SK-N-SH (cell line): ENCODE results near the gene HS2ST1. TPM values are rescaled to one million over a fixed set of nuclear protein-coding genes. Genes with fewer than 3 reads are reported as not detected.

Source experiments
- CTCF ChIA-PET: fragments of 300-600, 350-600 bp; formaldehyde crosslinking; extraction: SDS; loops from one replicate; lab custom pipeline; 2021; lab: Yijun Ruan, JAX
- POLR2A ChIA-PET: fragments of 350-600 bp; sonication (Branson Sonifier 250); formaldehyde crosslinking; extraction: SDS; loops from one replicate; lab custom pipeline; 2020; ENCODE audit warnings: antibody characterized with exemption, inconsistent platforms; lab: Yijun Ruan, JAX
- DNase-seq: peaks from one replicate; pipeline ENCODE4 v3.0.0; 2012
- H2AFZ ChIP-seq: fragments of 200-600 bp; sonication (generic); 2 replicates; pipeline ENCODE4 v1.8.1; 2016; ENCODE audit warnings: antibody characterized with exemption, mild to moderate bottlenecking, low read depth
- H3F3A ChIP-seq: fragments of 200-600 bp; sonication (generic); replicated peaks from 2 replicates; pipeline ENCODE3; 2016; ENCODE audit warnings: antibody characterized with exemption, mild to moderate bottlenecking; ENCODE audit not compliant: insufficient read depth
- H3K27ac ChIP-seq, 2 experiments: fragments of 200-500 bp in 1 of 2; fragments of 200-600 bp in 1 of 2; sonication (Bioruptor generic) in 1 of 2; sonication (generic), shearing (Covaris generic) in 1 of 2; 2 replicates each; pipeline versions ENCODE4 v1.5.1 to v1.6.1; 2014 to 2016; ENCODE audit warnings: low read depth in 2 of 2, inconsistent platforms in 1 of 2, low read length in 1 of 2, mild to moderate bottlenecking in 1 of 2, mixed read lengths in 1 of 2
- H3K27me3 ChIP-seq: fragments of 200-600 bp; sonication (generic), shearing (Covaris generic); 2 replicates; pipeline ENCODE4 v1.6.1; 2016; ENCODE audit warnings: mixed run types; ENCODE audit not compliant: insufficient read depth
- H3K36me3 ChIP-seq, 2 experiments: fragments of 200-500 bp in 1 of 2; fragments of 200-600 bp in 1 of 2; sonication (Bioruptor generic) in 1 of 2; sonication (generic) in 1 of 2; replicated peaks in 1 of 2; 2 replicates each; pipeline versions ENCODE3 to v1.5.1; 2014 to 2016; ENCODE audit warnings: low read length in 1 of 2, mild to moderate bottlenecking in 1 of 2; ENCODE audit not compliant: insufficient read depth in 2 of 2, control insufficient read depth in 1 of 2
- H3K4me1 ChIP-seq, 2 experiments: fragments of 200-500 bp in 1 of 2; fragments of 200-600 bp in 1 of 2; sonication (Bioruptor generic) in 1 of 2; sonication (generic), shearing (Covaris generic) in 1 of 2; 2 replicates each; pipeline versions ENCODE4 v1.5.1 to v1.6.1; 2014 to 2016; ENCODE audit warnings: low read depth in 1 of 2, low read length in 1 of 2, mixed run types in 1 of 2; ENCODE audit not compliant: insufficient read depth in 2 of 2, control insufficient read depth in 1 of 2
- H3K4me2 ChIP-seq: fragments of 200-600 bp; sonication (generic), shearing (Covaris generic); 2 replicates; pipeline ENCODE4 v1.6.1; 2017; ENCODE audit warnings: mixed run types
- H3K4me3 ChIP-seq, 2 experiments: fragments of 200-500 bp in 1 of 2; fragments of 200-600 bp in 1 of 2; sonication (Bioruptor generic) in 1 of 2; sonication (generic), shearing (Covaris generic) in 1 of 2; 2 replicates each; pipeline versions ENCODE4 v1.5.1 to v1.8.1; 2014 to 2016; ENCODE audit warnings: low read depth in 2 of 2, inconsistent platforms in 1 of 2, low read length in 1 of 2, mild to moderate bottlenecking in 1 of 2, mixed read lengths in 1 of 2, moderate library complexity in 1 of 2
- H3K79me2 ChIP-seq: fragments of 200-600 bp; sonication (generic); 2 replicates; pipeline ENCODE4 v1.8.1; 2017; ENCODE audit warnings: mild to moderate bottlenecking; ENCODE audit not compliant: insufficient read depth
- H3K9ac ChIP-seq: fragments of 200-600 bp; sonication (generic); 2 replicates; pipeline ENCODE4 v1.6.1; 2017; ENCODE audit warnings: mixed run types
- H3K9me2 ChIP-seq: fragments of 200-600 bp; sonication (generic); 2 replicates; pipeline ENCODE4 v1.6.1; 2017; ENCODE audit warnings: mixed run types
- H3K9me3 ChIP-seq: fragments of 200-600 bp; sonication (generic); 2 replicates; pipeline ENCODE4 v1.6.1; 2017; ENCODE audit warnings: mixed run types, mild to moderate bottlenecking, moderate library complexity
- H4K20me1 ChIP-seq: fragments of 200-600 bp; sonication (generic); 2 replicates; pipeline ENCODE4 v1.6.1; 2017; ENCODE audit warnings: mild to moderate bottlenecking, mixed run types; ENCODE audit not compliant: insufficient read depth
- CTCF ChIP-seq: fragments of 200-600 bp; sonication (generic); IDR thresholded peaks from 2 replicates; pipeline ENCODE4 v1.6.1; 2017; ENCODE audit warnings: antibody characterized with exemption, mild to moderate bottlenecking, moderate library complexity
- ELF1 ChIP-seq: IDR thresholded peaks from 2 replicates; pipeline ENCODE4 v1.4.0; 2012
- EZH2phosphoT487 ChIP-seq: fragments of 200-600 bp; sonication (generic); IDR thresholded peaks from 2 replicates; pipeline ENCODE4 v1.6.1; 2017; ENCODE audit warnings: low read depth, mixed run types, mild to moderate bottlenecking, antibody characterized with exemption, moderate library complexity, borderline replicate concordance
- FOXJ3 ChIP-seq: sonication (generic); formaldehyde crosslinking; IDR thresholded peaks from 2 replicates; pipeline ENCODE4 v1.5.1; 2020; ENCODE audit warnings: mild to moderate bottlenecking, missing genetic modification reagents
- FOXM1 ChIP-seq: IDR thresholded peaks from 2 replicates; pipeline ENCODE4 v1.4.0; 2012; ENCODE audit warnings: low read depth, mild to moderate bottlenecking
- GATA2 ChIP-seq: sonication (generic); formaldehyde crosslinking; IDR thresholded peaks from 2 replicates; pipeline ENCODE4 v1.5.0; 2020; ENCODE audit warnings: mild to moderate bottlenecking, missing genetic modification reagents
- JUND ChIP-seq: IDR thresholded peaks from 2 replicates; pipeline ENCODE4 v1.4.0; 2012
- MAX ChIP-seq: IDR thresholded peaks from 2 replicates; pipeline ENCODE4 v1.4.0; 2012; ENCODE audit warnings: low read depth
- MXI1 ChIP-seq: IDR thresholded peaks from 2 replicates; pipeline ENCODE4 v1.6.1; 2012; ENCODE audit warnings: mild to moderate bottlenecking, low read depth, low read length, improper control_type of control experiment
- NRF1 ChIP-seq: IDR thresholded peaks from 2 replicates; pipeline ENCODE4 v1.6.1; 2012; ENCODE audit warnings: low read depth, mild to moderate bottlenecking, low read length
- POLR2AphosphoS5 ChIP-seq: IDR thresholded peaks from 2 replicates; pipeline ENCODE4 v1.6.1; 2012; ENCODE audit warnings: low read depth, low read length
- RCOR1 ChIP-seq: fragments of 150-350 bp; IDR thresholded peaks from 2 replicates; pipeline ENCODE4 v1.6.1; 2017; ENCODE audit warnings: antibody characterized with exemption, low read length
- REST ChIP-seq: IDR thresholded peaks from 2 replicates; pipeline ENCODE4 v1.6.1; 2012; ENCODE audit warnings: mild to moderate bottlenecking, low read depth, low read length, moderate library complexity
- SIN3A ChIP-seq: IDR thresholded peaks from 2 replicates; pipeline ENCODE4 v1.6.1; 2012; ENCODE audit warnings: low read depth, mild to moderate bottlenecking, low read length, moderate library complexity, borderline replicate concordance
- SMC3 ChIP-seq: IDR thresholded peaks from 2 replicates; pipeline ENCODE4 v1.6.1; 2012; ENCODE audit warnings: low read depth, low read length, improper control_type of control experiment
- WGBS: methylation state at CpG from one replicate; pipeline ENCODE4 v1.1.6; 2017; ENCODE audit warnings: low lambda C conversion rate; 5-methylcytosine and 5-hydroxymethylcytosine counted together
- polyA plus RNA-seq, 3 experiments: library from polyadenylated mRNA; depleted of rRNA; stranded (reverse); fragments of >200 nt; gene quantifications; 2 replicates each; pipeline ENCODE4 v1.2.3, GENCODE V29; 2012

The HS2ST1 gene
- polyA plus RNA-seq, 1 of the 3 experiments (the other 2 are of a cell fraction) = 16.6 TPM

GRCh38 chr1:87129606-87130005 is 215.2 kb downstream of the HS2ST1 start:
- Histone ChIP-seq H3K9me2 (no peaks in the 10 kb centered on the region), H3K27ac (no peak overlapping the region), H3K4me1 (no peaks in the 10 kb centered on the region; a peak in 1 of 4 replicates), H3K9ac (no peak overlapping the region), H3K4me2 (no peak overlapping the region), H3K9me3 (no peaks in the 10 kb centered on the region), H3F3A (no peaks in the 10 kb centered on the region), H3K79me2 (no peaks in the 10 kb centered on the region), H4K20me1 (no peaks in the 10 kb centered on the region), H2AFZ (no peak overlapping the region), H3K36me3 (no peaks in the 10 kb centered on the region), H3K27me3 (no peaks in the 10 kb centered on the region), H3K4me3 (no peak overlapping the region)
- POLR2A ChIA-PET = no interaction called here
- TF ChIP-seq ELF1 (no peak), FOXJ3 (no peak), REST (no peak), FOXM1 (no peak), SIN3A (no peak), MXI1 (no peak), JUND (no peak), NRF1 (no peak), EZH2phosphoT487 (no peak), RCOR1 (no peak), GATA2 (no peak), MAX (no peak), POLR2AphosphoS5 (no peak), SMC3 (no peak), CTCF (no peak)
- 86% methylated on average over 8 of the region's 8 CpGs for WGBS
- CTCF ChIA-PET = interaction anchor here (0.9 kb wide), 1 partner anchor 109 kb away, joined by 3 read pairs; no protein-coding TSS in a partner anchor
- DNase-seq = no peak
